GM19438 (cell line): Measurements from ENCODE around the gene HSD11B1L.
"Not testable (repeated sequence)": the region's sequence is repeated elsewhere in the genome, so short reads cannot be mapped to it uniquely, and the experiment has no call there.

Source experiments
- ATAC-seq: cut with Tn5 transposase; IDR thresholded peaks from one replicate; pipeline ENCODE4 v1.9.1; 2021; ENCODE audit warnings: low read depth; ENCODE audit not compliant: unreplicated experiment

HSD11B1L gene

DNA sequence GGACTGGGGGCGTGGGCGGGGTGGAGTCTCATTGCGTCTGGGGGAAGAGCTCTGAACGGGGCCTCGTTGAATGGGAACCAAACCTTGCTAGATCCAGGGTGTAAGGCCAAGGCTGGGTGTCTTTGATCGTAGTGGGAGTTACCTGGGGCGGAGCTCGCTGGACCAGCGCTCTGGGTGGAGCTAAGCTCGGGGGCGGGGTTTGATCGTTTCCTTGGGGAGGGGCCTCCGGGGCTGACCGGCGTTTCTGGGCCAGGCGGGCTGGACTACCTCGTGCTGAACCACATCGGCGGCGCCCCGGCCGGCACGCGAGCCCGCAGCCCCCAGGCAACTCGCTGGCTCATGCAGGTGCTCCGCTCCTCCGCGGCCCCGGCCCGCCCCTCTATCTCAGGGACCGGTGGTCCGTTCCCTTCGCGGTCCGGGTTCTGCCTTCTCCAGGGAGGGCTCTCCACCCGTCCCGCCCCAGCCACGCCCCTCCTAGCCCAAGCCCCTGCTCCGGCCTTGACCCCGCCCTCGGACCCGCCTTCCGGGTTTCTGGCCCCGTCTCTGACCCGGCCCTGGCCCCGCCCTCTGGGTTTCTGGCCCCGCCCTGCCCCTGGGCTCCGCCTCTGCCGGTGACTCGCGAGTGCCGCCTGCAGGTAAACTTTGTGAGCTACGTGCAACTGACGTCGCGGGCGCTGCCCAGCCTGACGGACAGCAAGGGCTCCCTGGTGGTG, 6.0 kb downstream of the HSD11B1L start:
- peak; percentile 62 for ATAC-seq

DNA sequence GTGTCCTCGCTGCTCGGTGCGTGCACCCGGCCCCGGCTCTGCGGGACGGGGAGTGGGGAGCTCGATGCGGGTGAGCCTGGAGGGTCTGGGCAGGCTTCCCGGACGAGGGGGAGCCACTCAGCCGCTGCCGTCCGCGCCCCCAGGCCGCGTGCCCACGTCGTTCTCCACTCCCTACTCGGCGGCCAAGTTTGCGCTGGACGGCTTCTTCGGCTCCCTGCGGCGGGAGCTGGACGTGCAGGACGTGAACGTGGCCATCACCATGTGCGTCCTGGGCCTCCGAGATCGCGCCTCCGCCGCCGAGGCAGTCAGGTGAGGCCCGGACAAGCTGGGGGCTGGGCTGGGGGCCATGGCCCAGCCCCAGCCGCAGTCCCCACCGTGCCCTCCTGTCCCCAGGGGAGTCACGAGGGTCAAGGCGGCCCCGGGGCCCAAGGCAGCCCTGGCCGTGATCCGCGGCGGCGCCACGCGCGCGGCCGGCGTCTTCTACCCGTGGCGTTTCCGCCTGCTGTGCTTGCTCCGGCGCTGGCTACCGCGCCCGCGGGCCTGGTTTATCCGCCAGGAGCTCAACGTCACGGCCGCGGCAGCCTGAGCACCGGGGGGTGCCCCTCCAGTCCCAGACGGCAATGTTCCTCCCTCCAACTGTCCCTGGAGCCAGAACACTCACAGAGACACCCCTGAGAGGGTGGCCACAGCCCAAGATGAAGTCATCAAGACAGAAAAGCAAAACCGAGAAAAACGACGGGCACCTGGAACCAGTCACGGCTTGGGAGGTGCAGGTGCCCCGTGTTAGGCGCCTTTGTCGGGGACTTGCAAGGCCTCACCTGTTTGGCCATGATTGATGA, 6.8 kb downstream of the HSD11B1L start:
- no peak for ATAC-seq

DNA sequence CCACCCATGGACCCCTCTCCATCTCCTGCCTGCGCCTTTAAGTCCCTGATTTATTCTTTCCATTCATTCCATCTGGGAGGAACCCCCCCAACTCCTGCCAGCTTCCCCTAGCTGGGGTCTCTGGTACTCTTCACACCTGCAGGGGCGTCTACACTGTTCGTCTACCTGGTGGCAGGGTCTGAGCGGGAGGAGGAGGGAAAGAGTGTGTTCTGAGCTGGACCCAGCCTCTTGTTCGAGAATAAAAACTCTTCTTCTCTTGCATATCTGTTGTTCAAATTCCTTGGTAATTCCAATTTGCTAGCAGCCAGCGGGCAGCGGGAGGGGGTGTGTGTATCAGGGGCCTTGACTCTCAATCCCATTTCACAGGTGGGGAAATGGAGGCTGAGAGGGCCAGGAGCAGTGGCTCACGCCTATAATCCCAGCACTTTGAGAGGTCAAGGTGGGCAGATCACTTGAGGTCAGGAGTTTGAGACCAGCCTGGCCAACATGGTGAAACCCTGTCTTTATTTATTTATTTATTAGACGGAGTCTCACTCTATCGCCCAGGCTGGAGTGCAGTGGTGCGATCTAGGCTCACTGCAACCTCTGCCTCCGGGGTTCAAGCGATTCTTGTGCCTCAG, 7.5 kb downstream of the HSD11B1L start:
- ATAC-seq: not testable (repeated sequence)

DNA sequence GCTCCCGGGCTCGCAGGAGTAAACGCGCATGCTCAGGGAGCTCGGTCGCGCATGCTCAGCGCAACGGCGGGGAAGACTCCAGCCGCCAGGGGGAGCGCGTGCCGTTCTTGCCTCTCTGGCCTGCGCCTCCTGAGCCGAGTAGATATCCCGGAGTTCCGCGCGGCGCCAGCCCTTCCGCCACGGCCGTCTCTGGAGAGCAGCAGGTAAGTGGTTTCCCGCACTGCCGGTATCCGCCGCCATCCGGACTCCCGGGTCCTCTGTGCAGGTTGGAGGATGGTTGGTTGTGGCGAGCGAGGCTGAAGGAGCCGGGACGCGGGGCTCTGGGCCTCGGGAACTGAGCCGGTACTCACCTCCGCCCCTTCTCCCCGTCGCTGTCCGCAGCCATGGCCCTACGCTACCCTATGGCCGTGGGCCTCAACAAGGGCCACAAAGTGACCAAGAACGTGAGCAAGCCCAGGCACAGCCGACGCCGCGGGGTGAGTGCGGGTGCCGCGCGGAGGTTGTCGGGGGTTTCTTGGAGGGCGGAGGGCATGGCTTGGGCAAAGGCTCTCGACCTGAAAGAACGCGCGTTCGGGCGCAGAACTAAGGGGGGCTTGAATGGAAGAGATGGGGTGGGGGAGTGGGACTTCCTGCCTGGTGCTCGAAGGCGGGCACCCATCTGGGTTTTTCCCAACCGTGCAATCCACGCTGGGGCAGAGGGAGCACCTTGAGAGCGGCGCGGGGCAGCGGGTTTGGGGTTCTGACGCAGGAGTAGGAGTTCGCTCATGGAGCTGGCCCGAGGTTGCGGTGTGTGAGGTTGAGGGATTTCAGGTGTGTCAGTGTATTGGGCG, 9.5 kb downstream of the HSD11B1L start, which contains the start of gene RPL36:
TSS of gene RPL36 (plus strand) at position 171 of the 830 bp plus-strand sequence. CDS start at position 384, 213 bp downstream.
- no peak for ATAC-seq

DNA sequence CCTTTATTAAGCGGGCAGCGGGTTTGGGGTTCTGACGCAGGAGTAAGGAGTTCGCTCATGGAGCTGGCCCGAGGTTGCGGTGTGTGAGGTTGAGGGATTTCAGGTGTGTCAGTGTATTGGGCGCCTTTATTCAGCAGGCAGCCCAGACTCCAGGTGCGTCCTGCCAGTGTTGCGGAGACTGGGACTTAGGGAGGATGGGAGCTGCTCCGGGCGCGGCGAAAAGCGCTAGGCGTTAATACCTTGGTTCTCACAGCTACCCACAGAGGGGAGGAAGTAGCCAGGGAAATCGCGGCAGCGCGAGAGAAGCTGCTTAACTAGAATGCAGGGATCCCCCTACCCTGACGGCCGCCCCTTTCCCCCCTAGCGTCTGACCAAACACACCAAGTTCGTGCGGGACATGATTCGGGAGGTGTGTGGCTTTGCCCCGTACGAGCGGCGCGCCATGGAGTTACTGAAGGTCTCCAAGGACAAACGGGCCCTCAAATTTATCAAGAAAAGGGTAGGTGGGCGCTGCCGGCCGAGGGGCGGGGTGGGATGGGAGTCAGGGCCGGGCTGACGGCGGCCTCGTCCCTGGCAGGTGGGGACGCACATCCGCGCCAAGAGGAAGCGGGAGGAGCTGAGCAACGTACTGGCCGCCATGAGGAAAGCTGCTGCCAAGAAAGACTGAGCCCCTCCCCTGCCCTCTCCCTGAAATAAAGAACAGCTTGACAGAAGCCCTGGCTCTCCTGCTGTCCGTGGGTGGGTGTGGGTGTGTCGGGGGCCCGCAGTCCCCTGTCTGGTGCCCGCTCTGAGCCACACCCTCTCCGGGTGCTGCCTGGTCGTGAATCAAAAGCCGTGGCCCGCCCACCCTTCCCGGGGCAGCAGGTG, 10.4 kb downstream of the HSD11B1L start:
- ATAC-seq: no peak

DNA sequence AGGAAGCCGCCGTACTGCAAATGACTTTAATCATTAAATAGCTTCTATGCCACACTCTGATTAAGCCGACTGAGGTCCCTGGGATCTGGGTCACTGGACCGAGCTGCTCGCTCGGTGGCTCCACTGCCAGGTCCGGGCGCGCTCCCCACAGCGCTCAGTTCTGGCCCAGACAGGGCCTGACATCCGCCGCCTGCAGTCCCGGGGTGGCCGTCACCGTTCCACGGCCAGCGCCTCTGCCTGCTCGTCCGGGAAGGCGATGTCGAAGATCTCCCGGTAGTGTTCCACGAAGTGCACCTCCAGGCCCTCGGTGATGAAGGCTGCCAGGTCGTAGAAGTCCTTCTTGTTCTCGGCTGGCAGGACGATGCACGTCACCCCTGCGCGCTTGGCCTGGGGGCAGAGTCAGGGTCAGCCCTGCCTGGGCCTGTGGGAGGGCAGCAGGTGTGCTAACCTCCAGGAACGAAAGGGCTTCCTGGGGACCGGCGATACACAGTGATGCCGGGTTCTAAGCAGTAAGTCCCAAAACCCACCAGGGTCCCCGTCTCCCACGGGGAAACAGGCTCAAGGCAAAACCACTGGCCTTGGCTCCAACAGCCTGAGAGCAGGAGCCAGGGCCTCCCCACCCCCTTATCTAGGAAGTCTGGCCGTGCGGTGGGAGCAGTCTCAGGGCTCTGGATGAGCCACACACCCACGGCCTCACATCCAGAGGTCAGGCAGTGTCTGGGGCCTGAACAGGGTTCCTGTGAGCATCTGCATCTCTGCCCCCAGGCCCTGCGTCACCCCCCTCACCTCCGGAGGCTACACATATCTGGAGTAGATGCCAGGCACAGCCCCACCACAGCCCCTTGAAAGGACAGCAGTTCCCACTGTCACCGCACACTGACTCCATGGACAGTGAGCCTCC, 11.2 kb downstream of the HSD11B1L start:
- ATAC-seq: no peak

DNA sequence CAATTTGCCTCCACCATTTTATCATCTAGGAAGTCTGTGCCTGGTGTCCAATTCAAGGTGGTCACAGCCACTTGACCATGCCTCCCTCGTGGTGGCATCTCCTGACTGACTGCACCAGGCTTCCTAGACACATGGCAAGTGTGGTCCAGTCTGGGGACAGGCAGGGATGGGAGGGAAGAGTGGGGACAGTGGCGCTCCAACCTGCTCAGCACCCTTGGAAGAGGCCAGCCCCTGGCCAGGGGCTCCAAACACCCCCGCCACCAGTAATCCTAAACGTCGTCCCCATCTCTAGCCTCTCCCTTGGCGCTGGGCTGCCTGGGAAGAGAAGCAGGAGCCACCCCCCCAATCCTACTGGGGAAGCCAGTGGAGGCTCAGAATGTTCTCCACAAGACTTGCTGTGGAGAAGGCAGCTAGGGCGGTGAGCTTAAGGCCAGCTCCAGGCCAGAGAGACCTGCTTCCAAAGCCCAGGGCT, 11.9 kb downstream of the HSD11B1L start:
- no peak for ATAC-seq

DNA sequence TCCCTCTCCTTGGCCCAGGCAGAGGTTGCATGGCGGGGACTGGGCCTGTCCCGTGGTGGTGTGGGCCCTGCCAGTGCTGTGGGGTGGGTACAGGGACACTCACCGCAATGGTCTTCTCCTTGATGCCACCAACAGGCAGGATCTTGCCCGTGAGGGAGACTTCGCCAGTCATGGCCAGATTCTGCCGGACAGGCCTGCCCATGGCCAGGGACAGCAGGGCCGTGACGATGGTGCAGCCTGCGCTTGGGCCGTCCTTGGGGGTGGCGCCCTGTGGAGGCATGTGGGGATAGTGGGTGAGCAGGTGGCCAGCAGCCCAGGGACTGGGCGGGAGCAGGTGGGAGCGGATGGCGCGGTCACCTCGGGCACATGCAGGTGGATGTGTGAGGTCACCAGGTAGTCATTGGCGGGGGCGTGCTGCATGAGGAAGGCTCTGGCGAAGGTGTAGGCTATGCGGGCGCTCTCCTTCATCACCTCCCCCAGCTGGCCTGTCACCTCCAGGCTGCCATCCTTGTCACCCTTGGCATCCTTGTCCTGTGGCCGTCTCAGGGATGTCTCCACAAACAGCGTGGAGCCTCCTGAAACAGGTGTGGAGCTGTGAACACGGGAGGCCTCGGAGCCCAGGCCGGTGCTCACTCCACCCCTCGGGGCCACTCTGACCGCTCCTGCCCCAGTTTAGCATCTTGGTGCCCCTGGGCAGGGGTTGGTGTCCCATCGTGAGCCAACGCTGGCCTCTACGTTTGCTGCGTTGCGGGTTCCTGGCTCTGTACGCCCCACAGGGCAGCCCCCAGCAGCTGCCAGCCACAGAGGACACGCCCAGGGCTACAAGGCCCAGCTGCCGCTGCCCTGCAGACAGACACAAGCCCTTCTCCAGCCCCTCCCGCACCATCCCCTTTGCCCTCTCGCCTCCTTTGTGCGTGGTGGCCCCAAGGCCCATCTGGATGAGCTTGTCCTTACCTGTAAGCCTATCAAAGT, 12.7 kb downstream of the HSD11B1L start:
- ATAC-seq: no peak

DNA sequence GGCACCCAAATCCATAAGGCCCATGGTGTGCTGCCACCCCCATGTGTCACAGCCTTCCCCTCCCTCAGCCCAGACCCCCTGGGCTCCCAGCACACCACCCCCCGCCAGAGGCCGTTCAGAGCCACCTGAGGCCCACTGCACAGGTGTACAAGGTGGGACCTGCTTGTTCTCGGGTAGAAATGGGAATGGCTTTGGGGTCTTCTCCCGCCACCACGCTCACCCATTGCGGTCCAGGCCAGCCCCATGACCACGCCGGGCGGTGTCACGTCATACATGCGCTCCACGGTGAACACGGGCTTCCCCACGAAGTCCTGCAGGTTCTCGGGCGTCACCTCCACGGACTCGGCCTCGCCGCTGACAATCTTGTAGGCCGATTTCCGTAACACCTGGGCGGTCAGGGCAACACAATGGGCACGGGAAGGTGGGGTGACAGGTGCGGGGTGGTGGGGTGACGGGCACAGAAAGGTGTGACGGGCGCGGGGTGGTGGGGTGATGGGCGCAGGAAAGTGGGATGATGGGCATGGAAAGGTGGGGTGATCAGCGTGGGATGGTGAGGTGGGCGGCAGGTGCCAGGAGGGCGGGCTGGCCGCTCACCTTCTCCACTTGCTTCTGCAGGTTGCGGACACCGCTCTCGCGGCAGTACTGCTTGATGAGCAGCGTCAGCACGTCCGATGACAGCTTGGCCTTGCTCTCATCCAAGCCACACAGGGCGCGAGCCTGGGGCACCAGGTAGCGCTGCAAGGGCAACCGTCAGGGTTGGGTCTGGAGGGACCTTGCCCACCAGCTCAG, 13.5 kb downstream of the HSD11B1L start:
- ATAC-seq: no peak

DNA sequence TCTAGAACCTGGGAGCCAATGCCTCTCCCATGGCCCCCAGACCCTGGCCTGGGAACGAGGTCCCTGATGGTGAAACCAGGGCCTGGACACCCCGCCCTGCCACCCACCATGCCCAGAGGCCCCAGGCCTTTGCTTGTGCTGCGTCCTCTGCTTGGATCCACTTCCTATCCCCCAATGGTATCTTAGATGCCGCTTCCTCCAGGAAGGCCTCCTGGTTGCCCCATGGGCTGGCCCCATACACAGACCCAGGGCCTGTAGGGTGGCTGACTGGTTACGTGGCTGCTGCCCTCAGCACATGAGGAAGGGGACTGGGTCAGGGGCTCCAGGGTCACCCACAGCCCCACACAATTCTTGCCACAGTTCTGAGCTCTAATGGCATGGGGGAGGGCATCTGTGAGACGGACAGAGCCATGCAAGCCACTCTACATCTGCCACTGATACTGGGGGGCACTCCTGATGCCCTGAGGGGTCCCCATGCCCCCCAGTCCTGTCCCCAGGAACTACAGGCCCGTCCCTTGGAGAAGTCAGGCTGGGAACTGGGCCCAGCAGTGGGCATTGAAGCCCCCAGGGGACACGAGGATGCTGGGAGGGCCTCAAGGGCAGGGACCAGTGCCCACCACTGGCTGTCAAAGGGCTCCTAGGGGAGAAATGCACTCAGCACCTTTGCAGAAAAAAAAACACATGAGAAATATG, 14.3 kb downstream of the HSD11B1L start:
- no peak for ATAC-seq

DNA sequence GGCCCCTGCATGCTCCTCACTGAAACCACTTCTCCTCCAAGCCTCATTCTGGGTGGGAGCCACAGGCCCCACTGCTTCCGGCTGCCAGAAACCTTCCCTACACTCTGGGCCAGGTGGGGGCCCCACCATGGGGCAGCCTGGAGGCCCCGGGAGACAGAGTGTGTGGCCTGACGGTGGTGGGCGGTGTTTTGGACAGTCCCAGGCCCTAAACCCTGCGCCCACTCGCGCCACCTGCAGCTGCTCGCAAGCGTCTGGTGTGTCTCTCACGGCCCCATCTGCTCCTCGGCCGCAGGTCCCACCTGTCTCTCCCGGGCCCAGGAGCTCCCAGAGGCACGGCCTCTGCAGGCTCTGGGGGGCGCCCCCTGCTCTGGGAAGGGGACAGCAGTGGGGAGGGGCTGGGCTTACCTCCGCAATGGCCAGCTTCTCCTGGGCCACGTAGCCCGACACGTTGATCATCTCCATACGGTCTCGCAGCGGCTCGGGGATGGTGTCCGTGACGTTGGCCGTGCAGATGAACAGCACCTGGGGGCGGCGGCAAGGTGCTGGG, 14.9 kb downstream of the HSD11B1L start:
- ATAC-seq: no peak

DNA sequence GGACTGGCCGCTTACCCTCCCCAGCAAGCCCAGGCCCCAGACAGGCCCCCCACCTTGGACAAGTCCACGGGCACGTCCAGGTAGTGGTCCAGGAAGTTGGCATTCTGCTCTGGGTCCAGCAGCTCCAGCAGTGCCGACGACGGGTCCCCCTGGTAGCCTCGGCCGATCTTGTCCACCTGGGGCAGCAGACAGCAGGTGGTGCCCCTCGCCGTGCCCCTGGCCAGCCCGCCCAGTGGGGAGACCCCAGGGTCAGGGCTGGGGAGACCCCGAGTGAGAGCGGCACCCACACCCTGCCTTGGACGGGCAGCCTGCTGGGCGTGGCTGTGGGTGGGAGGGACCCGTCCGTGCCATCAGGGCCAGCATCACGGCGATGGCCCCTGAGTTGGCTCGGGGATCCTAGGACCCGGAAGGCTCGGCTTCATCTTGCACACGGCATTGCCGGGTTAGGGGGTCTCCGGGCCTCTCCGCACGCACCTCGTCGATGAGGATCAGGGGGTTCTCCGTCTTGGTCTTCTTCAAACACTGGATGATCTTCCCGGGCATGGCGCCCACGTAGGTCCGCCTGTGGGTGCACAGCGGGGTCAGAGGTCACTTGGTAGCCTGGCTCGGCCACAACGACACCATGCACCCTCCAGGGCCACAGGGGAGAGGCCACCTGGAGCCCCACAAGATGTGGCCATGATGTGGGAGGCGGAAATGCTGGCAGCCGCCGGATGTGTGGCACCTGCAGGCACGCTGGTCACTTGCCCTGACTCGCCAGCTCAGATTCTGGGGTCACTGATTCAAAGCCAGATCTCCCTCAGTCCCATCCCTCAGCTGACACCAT, 15.6 kb downstream of the HSD11B1L start:
- ATAC-seq: no peak

DNA sequence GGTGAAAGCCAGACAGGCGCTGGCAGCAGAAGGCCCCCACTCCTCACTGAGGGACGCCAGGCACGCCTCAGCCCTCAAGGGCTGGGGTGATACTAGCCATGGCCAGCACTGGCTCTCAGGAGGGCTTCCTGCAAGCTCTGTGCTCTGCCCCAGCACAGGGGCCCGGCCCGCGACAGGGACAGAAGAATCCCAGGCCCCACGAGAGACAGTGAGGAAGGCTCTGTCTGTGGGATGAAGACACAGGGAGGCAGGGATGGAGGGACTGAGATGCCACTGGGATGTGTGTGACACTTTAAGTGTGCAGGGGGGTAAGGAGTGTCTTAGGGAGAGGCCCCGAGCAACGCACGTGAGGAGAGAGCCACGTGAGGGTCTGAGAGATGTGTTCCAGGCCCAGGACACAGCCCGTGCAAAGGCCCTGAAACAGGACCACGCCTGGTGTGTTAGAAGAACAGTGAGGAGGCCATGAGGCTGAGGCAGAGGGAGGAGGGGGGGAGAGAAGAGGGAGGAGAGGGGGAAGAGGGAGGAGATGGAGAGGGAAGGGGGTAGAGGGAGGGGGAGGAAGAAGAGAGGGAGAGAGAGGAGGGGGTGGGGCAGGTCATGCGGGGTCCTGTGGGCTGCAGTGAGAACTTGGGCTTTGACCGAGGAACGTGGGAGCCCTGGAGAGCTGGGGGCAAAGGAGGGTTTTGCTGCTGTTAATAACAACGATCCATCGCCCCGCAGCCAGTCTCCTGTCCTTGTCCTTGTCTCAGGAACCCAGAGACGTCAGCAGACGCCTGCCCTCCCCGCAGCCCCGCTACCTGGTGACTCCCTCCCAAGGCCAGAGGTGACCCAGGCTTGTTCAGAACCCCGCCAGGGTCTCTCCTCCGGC, 16.4 kb downstream of the HSD11B1L start:
- ATAC-seq: no peak
